ENCODE data around the gene ZFPM1.
"Not testable (repeated sequence)": the region's sequence is repeated elsewhere in the genome, so short reads cannot be mapped to it uniquely, and the experiment has no call there.

Gene ZFPM1

DNA sequence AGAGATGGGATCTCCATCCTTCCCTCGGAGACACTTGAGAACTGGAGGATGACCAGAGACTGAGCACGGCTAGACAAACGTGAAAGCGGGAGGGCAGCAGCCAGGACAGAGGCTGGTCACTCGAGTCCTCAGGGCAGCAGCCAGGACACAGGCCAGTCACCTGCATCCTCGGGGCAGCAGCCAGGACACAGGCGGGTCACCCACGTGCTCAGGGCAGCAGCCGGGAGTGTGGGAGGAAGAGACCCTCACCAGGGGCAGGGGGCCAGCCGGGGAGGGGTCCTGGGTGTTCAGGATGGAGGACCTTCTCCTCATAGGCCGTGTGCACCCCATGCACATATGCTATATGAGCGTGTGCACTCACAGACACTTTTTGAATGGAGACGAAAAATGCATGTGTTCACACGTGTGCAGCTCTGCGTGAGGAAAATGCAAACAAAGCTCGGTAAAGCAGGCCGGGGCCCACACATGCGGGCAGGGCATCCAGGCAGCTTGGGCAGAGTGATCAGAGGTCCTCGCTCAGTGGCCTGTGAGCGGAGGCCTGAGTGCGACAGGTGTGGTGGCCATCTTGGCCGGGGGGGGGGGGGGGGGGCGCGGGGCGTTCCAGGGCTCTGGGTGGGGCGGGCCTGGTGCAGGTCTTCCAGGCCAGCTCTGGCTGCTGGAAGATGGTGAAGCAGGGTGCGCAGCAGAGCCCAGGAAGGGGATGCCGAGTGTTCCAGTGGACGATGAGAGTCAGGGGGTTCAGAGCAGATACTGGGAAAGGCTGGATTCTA, 43.6 kb upstream of the ZFPM1 start:
- TF ChIP-seq, protein P1, sequence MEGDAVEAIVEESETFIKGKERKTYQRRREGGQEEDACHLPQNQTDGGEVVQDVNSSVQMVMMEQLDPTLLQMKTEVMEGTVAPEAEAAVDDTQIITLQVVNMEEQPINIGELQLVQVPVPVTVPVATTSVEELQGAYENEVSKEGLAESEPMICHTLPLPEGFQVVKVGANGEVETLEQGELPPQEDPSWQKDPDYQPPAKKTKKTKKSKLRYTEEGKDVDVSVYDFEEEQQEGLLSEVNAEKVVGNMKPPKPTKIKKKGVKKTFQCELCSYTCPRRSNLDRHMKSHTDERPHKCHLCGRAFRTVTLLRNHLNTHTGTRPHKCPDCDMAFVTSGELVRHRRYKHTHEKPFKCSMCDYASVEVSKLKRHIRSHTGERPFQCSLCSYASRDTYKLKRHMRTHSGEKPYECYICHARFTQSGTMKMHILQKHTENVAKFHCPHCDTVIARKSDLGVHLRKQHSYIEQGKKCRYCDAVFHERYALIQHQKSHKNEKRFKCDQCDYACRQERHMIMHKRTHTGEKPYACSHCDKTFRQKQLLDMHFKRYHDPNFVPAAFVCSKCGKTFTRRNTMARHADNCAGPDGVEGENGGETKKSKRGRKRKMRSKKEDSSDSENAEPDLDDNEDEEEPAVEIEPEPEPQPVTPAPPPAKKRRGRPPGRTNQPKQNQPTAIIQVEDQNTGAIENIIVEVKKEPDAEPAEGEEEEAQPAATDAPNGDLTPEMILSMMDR (IDR thresholded peaks at IDR 0.05), result no peak
- H3K9me3 ChIP-seq (ENCODE audit: control insufficient read depth, low read length), result no peaks in the 10 kb centered on the region
- H3K4me3 ChIP-seq (ENCODE audit: low read depth, low read length), result no peak overlapping the region
- no peaks in the 10 kb centered on the region for H3K79me2 ChIP-seq
- no peaks in the 10 kb centered on the region for H3K4me1 ChIP-seq
- H3K4me2 ChIP-seq (ENCODE audit: low read length), result no peak overlapping the region
- H3K27ac ChIP-seq, result no peak overlapping the region
- no peaks in the 10 kb centered on the region for H3K27me3 ChIP-seq (ENCODE audit: control insufficient read depth, insufficient read depth, low read length)
- H3K36me3 ChIP-seq (ENCODE audit: control insufficient read depth, insufficient read depth, low read length), result no peaks in the 10 kb centered on the region
- no peak overlapping the region for H2AFZ ChIP-seq
- H3K9ac ChIP-seq, result no peak overlapping the region

GRCh38 chr16:88410297-88410968, 42.6 kb upstream of the ZFPM1 start:
- not testable (repeated sequence) for H3K4me3 ChIP-seq (ENCODE audit: low read depth, low read length); H2AFZ ChIP-seq; H3K9me3 ChIP-seq (ENCODE audit: control insufficient read depth, low read length); H3K36me3 ChIP-seq (ENCODE audit: control insufficient read depth, insufficient read depth, low read length); H3K4me1 ChIP-seq; H3K27ac ChIP-seq; H3K9ac ChIP-seq; H3K4me2 ChIP-seq (ENCODE audit: low read length); H3K27me3 ChIP-seq (ENCODE audit: control insufficient read depth, insufficient read depth, low read length); H3K79me2 ChIP-seq

DNA sequence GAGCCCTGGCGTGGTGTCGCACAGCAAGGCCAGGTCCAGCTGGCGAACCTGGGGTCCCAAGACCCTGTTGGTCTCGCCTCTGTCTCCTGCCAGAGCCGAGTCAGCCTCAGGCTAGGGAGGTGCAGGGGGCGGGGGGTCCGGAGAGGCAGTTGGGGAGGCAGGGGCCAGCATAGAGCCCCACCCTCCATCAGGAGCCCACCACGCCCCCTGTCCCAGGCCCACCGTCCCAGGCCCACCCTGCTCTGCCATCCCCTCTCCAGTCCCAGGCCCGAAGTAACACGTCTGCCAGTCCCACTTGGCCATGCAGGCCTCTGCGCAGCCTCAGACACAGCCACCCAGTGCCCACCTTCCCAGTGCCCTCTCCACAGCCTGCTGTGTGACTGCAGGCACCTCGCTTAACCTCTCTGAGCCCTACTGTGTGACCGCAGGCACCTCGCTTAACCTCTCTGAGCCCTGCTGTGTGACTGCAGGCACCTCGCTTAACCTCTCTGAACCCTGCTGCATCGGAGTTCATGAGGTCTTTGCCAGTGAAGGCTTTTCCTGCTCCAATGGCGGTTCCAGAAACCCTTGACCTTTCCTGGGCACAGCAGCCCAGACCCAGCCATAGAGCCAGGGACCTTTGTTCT, 41.0 kb upstream of the ZFPM1 start:
- Histone ChIP-seq H3K4me1 (no peaks in the 10 kb centered on the region), H3K9me3 (ENCODE audit: control insufficient read depth, low read length) (no peaks in the 10 kb centered on the region), H3K4me2 (ENCODE audit: low read length) (no peak overlapping the region), H3K4me3 (ENCODE audit: low read depth, low read length) (no peak overlapping the region), H3K36me3 (ENCODE audit: control insufficient read depth, insufficient read depth, low read length) (no peaks in the 10 kb centered on the region), H3K27ac (no peak overlapping the region), H3K9ac (no peak overlapping the region), H2AFZ (no peak overlapping the region), H3K27me3 (ENCODE audit: control insufficient read depth, insufficient read depth, low read length) (no peaks in the 10 kb centered on the region), H3K79me2 (no peaks in the 10 kb centered on the region)
- TF ChIP-seq, protein P1 (IDR thresholded peaks at IDR 0.05), result no peak

GRCh38 chr16:88412766-88413165, 40.3 kb upstream of the ZFPM1 start:
- no peaks in the 10 kb centered on the region for H3K9me3 ChIP-seq (ENCODE audit: control insufficient read depth, low read length)
- H2AFZ ChIP-seq, result no peak overlapping the region
- no peaks in the 10 kb centered on the region for H3K36me3 ChIP-seq (ENCODE audit: control insufficient read depth, insufficient read depth, low read length)
- H3K4me3 ChIP-seq (ENCODE audit: low read depth, low read length), result no peak overlapping the region
- H3K27ac ChIP-seq, result no peak overlapping the region
- H3K9ac ChIP-seq, result no peak overlapping the region
- H3K27me3 ChIP-seq (ENCODE audit: control insufficient read depth, insufficient read depth, low read length), result no peaks in the 10 kb centered on the region
- H3K79me2 ChIP-seq, result no peaks in the 10 kb centered on the region
- TF ChIP-seq, protein P1 (IDR thresholded peaks at IDR 0.05), result no peak
- H3K4me1 ChIP-seq, result no peaks in the 10 kb centered on the region
- no peak overlapping the region for H3K4me2 ChIP-seq (ENCODE audit: low read length)

- Histone ChIP-seq H3K4me1 (no peaks in the 10 kb centered on the region), H3K4me2 (ENCODE audit: low read length) (no peak overlapping the region), H3K9me3 (ENCODE audit: control insufficient read depth, low read length) (no peaks in the 10 kb centered on the region), H2AFZ (no peak overlapping the region), H3K4me3 (ENCODE audit: low read depth, low read length) (no peak overlapping the region), H3K9ac (no peak overlapping the region), H3K79me2 (no peaks in the 10 kb centered on the region), H3K36me3 (ENCODE audit: control insufficient read depth, insufficient read depth, low read length) (no peaks in the 10 kb centered on the region), H3K27ac (no peak overlapping the region), H3K27me3 (ENCODE audit: control insufficient read depth, insufficient read depth, low read length) (no peaks in the 10 kb centered on the region)
- TF ChIP-seq, protein P1 (IDR thresholded peaks at IDR 0.05), result no peak
These were observed 39.8 kb upstream of the ZFPM1 start for GRCh38 chr16:88413231-88413630.

Measured in parathyroid adenoma (tissue), 2 donors.